ENCODE data around the gene ANKRD42.

The ANKRD42 gene

DNA sequence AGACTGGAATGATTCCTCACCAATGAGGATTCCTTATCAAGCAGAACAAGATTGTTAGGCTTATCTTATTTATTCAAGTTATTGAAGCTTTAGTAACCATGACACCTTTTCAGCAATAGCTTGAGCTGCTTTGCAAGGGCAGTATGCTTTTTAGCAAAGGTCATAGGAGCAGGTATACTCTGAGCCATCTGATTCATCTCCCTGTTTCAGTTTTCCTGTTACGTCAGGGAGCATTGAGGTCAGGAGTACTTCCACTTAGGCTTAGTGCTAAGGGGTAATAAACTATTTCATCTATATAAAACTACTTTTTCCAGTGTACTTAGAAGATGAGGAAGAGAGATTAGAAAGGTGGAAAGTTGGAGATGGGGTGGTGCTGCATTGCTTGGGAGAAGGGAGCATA, 17.7 kb upstream of the ANKRD42 start:
- no peak for DNase-seq (ENCODE audit: low spot score)
- TF ChIP-seq, protein P1, sequence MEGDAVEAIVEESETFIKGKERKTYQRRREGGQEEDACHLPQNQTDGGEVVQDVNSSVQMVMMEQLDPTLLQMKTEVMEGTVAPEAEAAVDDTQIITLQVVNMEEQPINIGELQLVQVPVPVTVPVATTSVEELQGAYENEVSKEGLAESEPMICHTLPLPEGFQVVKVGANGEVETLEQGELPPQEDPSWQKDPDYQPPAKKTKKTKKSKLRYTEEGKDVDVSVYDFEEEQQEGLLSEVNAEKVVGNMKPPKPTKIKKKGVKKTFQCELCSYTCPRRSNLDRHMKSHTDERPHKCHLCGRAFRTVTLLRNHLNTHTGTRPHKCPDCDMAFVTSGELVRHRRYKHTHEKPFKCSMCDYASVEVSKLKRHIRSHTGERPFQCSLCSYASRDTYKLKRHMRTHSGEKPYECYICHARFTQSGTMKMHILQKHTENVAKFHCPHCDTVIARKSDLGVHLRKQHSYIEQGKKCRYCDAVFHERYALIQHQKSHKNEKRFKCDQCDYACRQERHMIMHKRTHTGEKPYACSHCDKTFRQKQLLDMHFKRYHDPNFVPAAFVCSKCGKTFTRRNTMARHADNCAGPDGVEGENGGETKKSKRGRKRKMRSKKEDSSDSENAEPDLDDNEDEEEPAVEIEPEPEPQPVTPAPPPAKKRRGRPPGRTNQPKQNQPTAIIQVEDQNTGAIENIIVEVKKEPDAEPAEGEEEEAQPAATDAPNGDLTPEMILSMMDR (IDR thresholded peaks at IDR 0.05; ENCODE audit: extremely low read depth, missing control alignments), result no peak

- TF ChIP-seq, protein P1 (IDR thresholded peaks at IDR 0.05; ENCODE audit: extremely low read depth, missing control alignments), result no peak
- DNase-seq (ENCODE audit: low spot score), result no peak
Observed at GRCh38 chr11:83181815-83182214, 11.7 kb upstream of the ANKRD42 start.

DNA sequence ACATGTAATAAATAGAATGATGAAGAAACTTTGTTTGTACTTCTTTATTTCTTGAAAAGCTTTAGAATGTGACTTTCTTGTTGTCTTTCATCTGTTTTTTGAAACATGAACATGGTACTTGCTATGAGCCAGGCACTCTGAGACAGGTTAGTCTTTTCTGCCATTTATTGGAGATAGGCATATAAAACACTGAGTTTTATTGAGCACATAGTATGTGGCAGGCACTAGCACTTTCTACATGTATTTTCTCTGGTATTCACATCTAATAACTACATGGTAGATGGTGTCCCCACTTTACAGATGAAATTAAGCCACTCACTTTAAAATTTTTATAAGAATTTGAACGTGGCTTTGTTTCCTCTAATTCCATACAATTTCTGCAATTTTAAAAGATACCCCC, 7.7 kb upstream of the ANKRD42 start:
- TF ChIP-seq, protein P1 (IDR thresholded peaks at IDR 0.05; ENCODE audit: extremely low read depth, missing control alignments), result no peak
- DNase-seq (ENCODE audit: low spot score), result no peak

- DNase-seq (ENCODE audit: low spot score), result no peak
- TF ChIP-seq, protein P1 (IDR thresholded peaks at IDR 0.05; ENCODE audit: extremely low read depth, missing control alignments), result no peak
Observed at GRCh38 chr11:83187465-83187864, 6.0 kb upstream of the ANKRD42 start.

DNA sequence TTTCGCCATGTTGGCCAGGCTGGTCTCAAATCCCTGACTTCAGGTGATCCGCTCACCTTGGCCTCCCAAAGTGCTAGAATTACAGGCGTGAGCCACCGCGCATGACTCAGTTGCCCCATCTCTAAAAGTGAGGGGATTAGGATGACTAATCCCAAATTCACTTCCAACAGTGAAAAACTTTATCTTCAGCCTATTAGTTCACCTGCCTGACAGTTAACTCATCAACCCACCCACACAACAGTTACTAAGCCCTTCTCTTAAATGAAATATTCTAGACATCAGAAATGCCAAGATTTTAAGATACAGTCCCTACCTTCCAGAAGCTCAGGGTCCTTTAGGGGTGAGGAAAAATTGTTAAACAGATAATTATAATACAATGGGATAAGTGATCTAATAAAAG, 2.0 kb upstream of the ANKRD42 start:
- TF ChIP-seq, protein P1 (IDR thresholded peaks at IDR 0.05; ENCODE audit: extremely low read depth, missing control alignments), result no peak
- no peak for DNase-seq (ENCODE audit: low spot score)

DNA sequence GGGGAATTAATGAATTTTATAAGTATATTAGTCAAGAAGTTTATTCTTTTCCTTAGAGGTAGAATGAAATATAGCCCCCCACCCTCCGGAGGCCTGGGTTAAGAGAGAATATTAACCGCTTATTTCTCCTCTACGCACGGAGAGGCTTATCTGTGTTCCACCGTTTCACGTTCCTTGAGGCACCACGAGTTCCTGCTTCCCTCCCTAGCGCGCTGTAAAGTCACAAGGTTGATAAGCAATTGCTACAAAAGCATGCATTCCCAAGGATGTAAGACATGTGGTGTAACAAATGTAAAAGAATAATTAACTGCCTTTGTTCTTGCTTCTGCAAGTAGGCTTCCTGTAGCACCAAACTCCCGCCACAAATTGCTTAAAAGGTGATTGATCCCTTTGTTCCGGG, 1.5 kb upstream of the ANKRD42 start:
- TF ChIP-seq, protein P1 (IDR thresholded peaks at IDR 0.05; ENCODE audit: extremely low read depth, missing control alignments), result no peak
- DNase-seq (ENCODE audit: low spot score), result no peak

GRCh38 chr11:83192606-83193245, 786 bp upstream of the ANKRD42 start:
- DNase-seq (ENCODE audit: low spot score), result no peak
- TF ChIP-seq, protein P1 (IDR thresholded peaks at IDR 0.05; ENCODE audit: extremely low read depth, missing control alignments), result no peak

Data from GM20000 (cell line).